Measurements from ENCODE around the gene CREBBP.

GRCh38 chr16:3738541-3738940 is 142.0 kb downstream of the CREBBP start:
- TF ChIP-seq POLR2A (IDR thresholded peaks at IDR 0.05) (no peak), CTCF (IDR thresholded peaks at IDR 0.05) (no peak)
